ENCODE results near the gene CNOT4.

The CNOT4 gene

GRCh38 chr7:135374736-135375135, 135.2 kb downstream of the CNOT4 start:
- TF ChIP-seq CTCF (IDR thresholded peaks at IDR 0.05; ENCODE audit: borderline replicate concordance, extremely low read depth, low read length, poor library complexity, severe bottlenecking): no peak
- TF ChIP-seq EZH2 (IDR thresholded peaks at IDR 0.05; ENCODE audit: borderline replicate concordance, low read depth, low read length, severe bottlenecking): no peak
- no peak overlapping the region for H3K27ac ChIP-seq (ENCODE audit: low read length)
- H3K36me3 ChIP-seq (ENCODE audit: insufficient read depth, low read length): 0 out of 2 replicates have a peak, but pooled peaks cover 2% of the 10 kb centered on the region
- H3K4me2 ChIP-seq (ENCODE audit: insufficient read depth, low read length): no peak overlapping the region
- DNase-seq (no peak), ATAC-seq (ENCODE audit: insufficient read depth, low read depth) (no peak)
- no peak overlapping the region for H3K9ac ChIP-seq (ENCODE audit: low read depth, low read length)
- H3K4me1 ChIP-seq (ENCODE audit: insufficient read depth, low read length): no peaks in the 10 kb centered on the region
- H3K9me3 ChIP-seq (ENCODE audit: insufficient read depth, low read length, severe bottlenecking): no peaks in the 10 kb centered on the region
- no peaks in the 10 kb centered on the region for H3K79me2 ChIP-seq (ENCODE audit: insufficient read depth, low read length)
- H3K4me3 ChIP-seq (ENCODE audit: low read depth in 1 of 2, low read length in 2 of 2): no peak overlapping the region
- no peak overlapping the region for H2AFZ ChIP-seq (ENCODE audit: low read depth, low read length)
- H4K20me1 ChIP-seq (ENCODE audit: insufficient read depth, low read length): no peaks in the 10 kb centered on the region
- no peaks in the 10 kb centered on the region for H3K27me3 ChIP-seq (ENCODE audit: insufficient read depth, low read length, poor library complexity)

DNA sequence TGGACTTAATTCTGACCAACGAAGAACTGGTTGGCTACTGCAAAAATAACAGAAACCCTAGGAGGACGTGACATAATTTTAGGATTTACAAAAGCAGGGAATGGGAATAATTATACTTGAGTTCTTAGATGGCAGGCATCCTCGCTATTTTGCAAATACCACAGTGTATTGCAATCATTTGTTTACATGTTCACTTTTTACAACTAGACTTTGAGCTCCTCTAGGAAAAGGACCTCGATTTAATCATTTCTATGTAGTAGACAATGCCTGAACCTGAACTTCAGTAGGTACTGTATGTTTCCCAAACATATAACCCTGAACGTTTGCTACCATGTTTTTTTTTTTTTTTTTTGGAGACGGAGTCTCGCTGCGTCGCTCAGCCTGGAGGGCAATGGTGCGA, 137.7 kb downstream of the CNOT4 start:
- H3K27me3 ChIP-seq (ENCODE audit: insufficient read depth, low read length, poor library complexity): no peaks in the 10 kb centered on the region
- ATAC-seq (ENCODE audit: insufficient read depth, low read depth) (no peak), DNase-seq (no peak)
- no peak overlapping the region for H3K27ac ChIP-seq (ENCODE audit: low read length)
- no peaks in the 10 kb centered on the region for H4K20me1 ChIP-seq (ENCODE audit: insufficient read depth, low read length)
- H3K79me2 ChIP-seq (ENCODE audit: insufficient read depth, low read length): no peaks in the 10 kb centered on the region
- H2AFZ ChIP-seq (ENCODE audit: low read depth, low read length): no peak overlapping the region
- 0 out of 2 replicates have a peak, but pooled peaks cover 2% of the 10 kb centered on the region for H3K36me3 ChIP-seq (ENCODE audit: insufficient read depth, low read length)
- H3K4me3 ChIP-seq (ENCODE audit: low read depth in 1 of 2, low read length in 2 of 2): no peak overlapping the region
- TF ChIP-seq CTCF (IDR thresholded peaks at IDR 0.05; ENCODE audit: borderline replicate concordance, extremely low read depth, low read length, poor library complexity, severe bottlenecking) (no peak), EZH2 (IDR thresholded peaks at IDR 0.05; ENCODE audit: borderline replicate concordance, low read depth, low read length, severe bottlenecking) (no peak)
- H3K9ac ChIP-seq (ENCODE audit: low read depth, low read length): no peak overlapping the region
- no peaks in the 10 kb centered on the region for H3K4me1 ChIP-seq (ENCODE audit: insufficient read depth, low read length)
- H3K9me3 ChIP-seq (ENCODE audit: insufficient read depth, low read length, severe bottlenecking): no peaks in the 10 kb centered on the region
- H3K4me2 ChIP-seq (ENCODE audit: insufficient read depth, low read length): no peak overlapping the region

DNA sequence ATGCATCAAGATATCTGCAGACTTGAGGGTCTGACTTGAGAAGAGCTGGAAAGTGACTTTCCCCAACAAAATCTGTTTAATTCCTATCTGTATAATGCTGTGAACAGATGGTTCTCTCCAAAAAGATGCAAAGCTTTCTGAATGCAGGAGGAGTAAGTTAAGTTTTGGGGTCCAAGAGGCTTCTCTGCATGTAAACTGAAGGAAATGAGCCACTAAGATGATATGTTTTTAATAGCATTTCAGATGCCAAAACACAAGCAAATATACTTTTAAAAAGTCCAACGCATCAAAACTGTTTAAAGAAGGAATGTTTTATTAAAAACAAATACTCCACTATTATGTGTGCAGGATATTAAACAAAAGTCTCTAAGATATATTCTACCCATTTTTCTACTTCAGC, 139.2 kb downstream of the CNOT4 start:
- Histone ChIP-seq H3K79me2 (ENCODE audit: insufficient read depth, low read length) (no peaks in the 10 kb centered on the region), H3K4me1 (ENCODE audit: insufficient read depth, low read length) (no peaks in the 10 kb centered on the region), H2AFZ (ENCODE audit: low read depth, low read length) (no peak overlapping the region), H3K36me3 (ENCODE audit: insufficient read depth, low read length) (0 out of 2 replicates have a peak, but pooled peaks cover 2% of the 10 kb centered on the region), H3K27ac (ENCODE audit: low read length) (no peak overlapping the region), H3K9ac (ENCODE audit: low read depth, low read length) (no peak overlapping the region), H3K27me3 (ENCODE audit: insufficient read depth, low read length, poor library complexity) (no peaks in the 10 kb centered on the region), H3K4me3 (ENCODE audit: low read depth in 1 of 2, low read length in 2 of 2) (no peak overlapping the region), H4K20me1 (ENCODE audit: insufficient read depth, low read length) (no peaks in the 10 kb centered on the region), H3K4me2 (ENCODE audit: insufficient read depth, low read length) (no peak overlapping the region), H3K9me3 (ENCODE audit: insufficient read depth, low read length, severe bottlenecking) (no peaks in the 10 kb centered on the region)
- no peak for ATAC-seq (ENCODE audit: insufficient read depth, low read depth)
- no peak for DNase-seq
- no peak for TF ChIP-seq CTCF (IDR thresholded peaks at IDR 0.05; ENCODE audit: borderline replicate concordance, extremely low read depth, low read length, poor library complexity, severe bottlenecking)
- no peak for TF ChIP-seq EZH2 (IDR thresholded peaks at IDR 0.05; ENCODE audit: borderline replicate concordance, low read depth, low read length, severe bottlenecking)

GRCh38 chr7:135369405-135369804, 140.5 kb downstream of the CNOT4 start:
- no peaks in the 10 kb centered on the region for H3K27me3 ChIP-seq (ENCODE audit: insufficient read depth, low read length, poor library complexity)
- TF ChIP-seq EZH2 (IDR thresholded peaks at IDR 0.05; ENCODE audit: borderline replicate concordance, low read depth, low read length, severe bottlenecking): no peak
- H3K4me1 ChIP-seq (ENCODE audit: insufficient read depth, low read length): no peaks in the 10 kb centered on the region
- no peaks in the 10 kb centered on the region for H3K79me2 ChIP-seq (ENCODE audit: insufficient read depth, low read length)
- no peak overlapping the region for H3K9ac ChIP-seq (ENCODE audit: low read depth, low read length)
- 0 out of 2 replicates have a peak, but pooled peaks cover 2% of the 10 kb centered on the region for H3K36me3 ChIP-seq (ENCODE audit: insufficient read depth, low read length)
- no peak overlapping the region for H3K27ac ChIP-seq (ENCODE audit: low read length)
- H3K4me3 ChIP-seq (ENCODE audit: low read depth in 1 of 2, low read length in 2 of 2): no peak overlapping the region
- H4K20me1 ChIP-seq (ENCODE audit: insufficient read depth, low read length): no peaks in the 10 kb centered on the region
- no peak for DNase-seq
- no peak overlapping the region for H2AFZ ChIP-seq (ENCODE audit: low read depth, low read length)
- ATAC-seq (ENCODE audit: insufficient read depth, low read depth): no peak
- no peaks in the 10 kb centered on the region for H3K9me3 ChIP-seq (ENCODE audit: insufficient read depth, low read length, severe bottlenecking)
- H3K4me2 ChIP-seq (ENCODE audit: insufficient read depth, low read length): no peak overlapping the region

Data from DND-41 (cell line).